GM19238 (cell line): ENCODE results near the gene UGCG.
"Not testable (repeated sequence)": the region's sequence is repeated elsewhere in the genome, so short reads cannot be mapped to it uniquely, and the experiment has no call there.

ENCODE experiments used
- DNase-seq: peaks from one replicate; pipeline ENCODE4 v3.0.0; 2011; ENCODE audit warnings: low spot score; ENCODE audit not compliant: insufficient read length

Gene UGCG

DNA sequence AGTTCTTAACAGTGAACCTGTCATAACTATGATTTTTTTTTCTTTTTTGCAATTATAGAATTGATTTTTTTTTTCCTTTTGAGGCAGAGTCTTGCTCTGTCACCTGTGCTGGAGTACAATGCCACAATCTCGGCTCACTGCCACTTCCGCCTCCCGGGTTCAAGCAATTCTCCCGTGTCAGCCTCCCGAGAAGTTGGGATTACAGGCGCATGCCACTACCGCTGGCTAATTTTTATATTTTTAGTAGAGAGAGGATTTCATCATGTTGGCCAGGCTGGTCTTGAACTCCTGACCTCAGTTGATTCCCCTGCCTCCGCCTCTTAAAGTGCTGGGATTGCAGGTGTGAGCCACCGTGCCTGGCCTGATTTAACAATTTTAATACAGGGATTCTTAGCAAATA is 21.4 kb downstream of the UGCG start:
- DNase-seq: no peak

DNA sequence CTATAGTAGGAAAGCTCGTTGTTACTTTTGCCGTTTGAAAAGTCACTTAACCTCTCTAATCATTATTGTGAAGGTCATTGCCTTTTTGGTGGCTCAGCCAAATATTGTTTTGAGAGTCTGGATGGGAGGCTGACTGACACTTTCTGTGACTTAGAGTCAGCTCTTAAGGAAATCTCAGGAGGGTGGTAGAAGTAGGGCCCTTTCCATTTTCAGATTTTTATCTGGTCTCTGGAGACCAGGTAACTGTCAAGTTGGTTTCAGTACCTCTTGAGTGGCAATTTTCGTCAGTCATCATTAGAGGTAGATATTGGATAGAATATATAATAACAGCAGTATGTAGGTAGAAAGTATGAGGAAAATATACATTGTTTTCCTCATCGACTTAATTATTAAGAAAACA is 23.3 kb downstream of the UGCG start:
- no peak for DNase-seq

DNA sequence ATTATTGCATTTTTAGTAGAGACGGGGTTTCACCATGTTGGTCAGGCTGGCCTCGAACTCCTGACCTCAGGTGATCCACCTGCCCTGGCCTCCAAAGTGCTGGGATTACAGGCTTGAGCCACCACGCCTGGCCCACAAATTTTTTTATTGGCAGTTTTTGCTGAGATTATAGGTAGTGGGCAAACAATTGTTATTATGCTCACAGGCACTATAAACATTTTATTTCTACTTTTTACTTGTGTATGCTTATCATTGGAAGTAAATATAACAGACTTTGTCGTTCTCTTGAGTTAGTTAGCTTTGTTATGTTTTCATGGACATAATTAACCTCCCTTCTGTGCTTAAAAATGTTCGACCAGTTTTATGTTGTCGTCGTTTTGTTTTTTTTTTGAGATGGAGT is 23.9 kb downstream of the UGCG start:
- no peak for DNase-seq

DNA sequence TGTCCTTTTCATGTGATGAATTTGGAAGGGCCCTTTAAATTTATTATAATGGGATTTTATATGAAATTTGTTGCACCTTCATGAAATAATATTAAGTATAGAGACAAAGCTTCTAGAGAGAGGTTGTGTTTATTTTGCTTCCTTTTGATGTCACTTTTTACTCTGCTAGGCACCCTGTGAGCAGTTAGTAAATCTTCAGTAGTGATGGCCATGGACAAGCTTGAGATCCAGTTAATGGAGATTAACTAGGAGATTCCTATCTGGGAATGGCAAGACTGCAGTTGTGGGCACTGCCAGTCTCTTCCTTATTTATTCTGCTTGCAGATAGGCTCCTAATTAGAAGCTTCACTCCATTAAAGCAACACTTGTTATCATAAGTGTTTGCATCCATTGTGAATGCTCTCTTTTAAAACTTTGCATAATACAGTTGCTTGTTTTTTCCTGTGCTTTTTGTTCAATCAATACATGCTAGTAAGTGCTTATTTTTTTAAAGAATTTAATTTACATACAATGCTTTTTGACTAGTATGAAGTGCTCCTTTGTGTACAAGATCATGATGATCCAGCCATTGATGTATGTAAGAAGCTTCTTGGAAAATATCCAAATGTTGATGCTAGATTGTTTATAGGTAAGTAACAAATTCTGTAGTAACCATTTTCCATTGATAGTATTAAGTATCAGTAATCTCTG is 25.9 kb downstream of the UGCG start:
- no peak for DNase-seq

DNA sequence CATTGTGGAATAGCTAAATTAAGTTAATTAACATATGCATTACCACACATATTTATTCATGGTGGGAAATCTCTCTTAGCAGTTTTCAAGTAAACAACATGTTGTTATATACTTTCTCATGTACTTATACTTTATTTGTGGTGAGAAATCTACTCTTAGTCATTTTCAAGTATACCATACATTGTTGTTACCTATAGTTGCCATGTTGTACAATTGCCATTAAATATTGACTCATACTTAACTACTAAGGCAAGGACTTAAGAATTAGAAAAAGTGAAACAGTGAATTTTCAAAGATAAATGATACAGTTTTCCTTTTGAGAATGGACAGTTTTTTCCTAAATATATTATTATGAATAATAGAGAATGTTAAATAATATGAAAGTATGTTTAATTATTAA is 27.7 kb downstream of the UGCG start:
- no peak for DNase-seq

DNA sequence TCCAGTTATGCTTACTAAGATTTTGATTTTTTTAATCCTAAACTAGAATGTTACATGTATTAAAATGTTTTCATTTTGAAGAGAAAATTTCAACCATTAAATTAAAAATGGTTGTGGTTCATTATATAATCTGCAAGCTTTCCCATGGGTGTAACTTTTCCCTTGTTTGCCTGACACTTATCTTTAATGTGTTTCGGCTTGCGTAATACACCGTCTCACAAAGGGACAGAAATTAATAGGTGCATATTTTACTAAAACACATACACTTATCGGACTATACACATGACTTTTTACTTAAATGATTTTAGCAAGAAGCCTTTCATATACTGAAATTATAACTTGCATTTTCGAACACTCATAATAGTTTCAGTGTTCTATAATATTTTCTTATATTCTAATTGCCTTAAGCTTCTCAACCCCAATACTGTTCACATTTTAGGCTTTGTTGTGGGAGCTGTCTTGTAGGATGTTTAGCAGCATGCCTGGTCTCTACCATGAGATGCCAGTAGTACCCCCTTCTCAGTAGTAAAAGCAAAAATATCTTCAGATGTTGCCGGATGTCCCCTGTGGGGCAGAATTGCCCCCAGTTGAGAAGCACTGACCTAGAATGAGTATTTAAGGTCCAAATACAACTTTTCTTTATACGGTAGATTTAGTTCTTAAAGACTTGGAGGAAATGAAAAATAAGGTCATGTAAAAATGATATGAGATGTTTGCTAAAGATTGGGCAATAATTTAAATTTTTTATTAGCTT is 28.6 kb downstream of the UGCG start:
- DNase-seq: no peak

DNA sequence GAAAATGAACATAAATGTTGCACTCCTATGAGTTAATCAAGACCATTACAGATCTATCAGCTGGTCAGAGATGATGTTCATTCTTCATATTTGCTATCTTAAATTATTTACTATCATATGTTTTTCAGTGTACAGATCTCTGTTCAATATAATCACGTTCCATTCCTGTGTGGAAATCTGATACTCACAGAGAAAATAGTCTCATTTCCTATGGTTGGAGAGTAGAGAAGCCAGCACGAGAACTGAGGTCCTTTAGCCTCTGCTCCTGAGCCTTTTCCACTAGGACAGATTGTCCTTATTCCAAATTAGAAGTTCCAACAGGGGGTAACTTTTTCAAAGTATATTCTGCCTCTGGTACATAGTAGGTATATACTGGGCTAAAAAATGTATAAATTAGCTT is 29.2 kb downstream of the UGCG start:
- no peak for DNase-seq

DNA sequence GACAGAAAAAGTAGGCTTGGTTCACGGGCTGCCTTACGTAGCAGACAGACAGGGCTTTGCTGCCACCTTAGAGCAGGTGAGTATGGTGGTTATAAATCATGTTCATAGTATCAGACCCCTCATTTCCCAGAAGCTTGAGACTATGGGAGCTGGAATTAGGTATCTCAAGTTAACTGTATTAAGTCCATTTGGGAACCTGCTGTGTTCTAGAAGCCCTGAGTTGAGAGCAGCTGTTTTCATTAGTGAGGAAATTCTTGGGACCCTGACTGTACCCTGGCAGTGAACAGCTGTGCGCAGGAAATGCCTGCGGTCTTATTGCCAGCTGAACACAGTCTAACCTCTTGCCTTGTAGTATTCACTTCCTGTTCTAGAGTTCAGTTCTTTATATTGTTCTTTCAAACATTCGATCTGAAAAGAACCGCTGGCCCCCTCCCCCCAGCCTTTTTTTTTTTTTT is 29.8 kb downstream of the UGCG start:
- DNase-seq: peak; percentile 57

DNA sequence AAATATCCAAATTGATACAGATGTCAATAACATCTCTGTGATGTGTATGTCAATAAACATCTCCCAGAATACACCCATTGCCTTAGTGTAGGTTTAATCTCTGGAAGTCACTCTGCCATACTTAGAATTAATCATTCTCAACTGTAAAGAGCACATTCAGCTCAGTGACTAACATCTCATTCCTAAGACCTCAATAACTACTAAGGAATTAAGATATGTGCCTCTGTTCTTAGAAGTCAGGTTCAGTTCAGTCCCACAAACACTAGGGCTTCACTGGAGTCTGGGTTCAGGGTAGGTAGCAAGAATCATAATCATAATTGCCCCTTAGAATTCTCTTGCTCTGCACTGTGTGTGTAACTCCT is 31.7 kb downstream of the UGCG start:
- DNase-seq: no peak

DNA sequence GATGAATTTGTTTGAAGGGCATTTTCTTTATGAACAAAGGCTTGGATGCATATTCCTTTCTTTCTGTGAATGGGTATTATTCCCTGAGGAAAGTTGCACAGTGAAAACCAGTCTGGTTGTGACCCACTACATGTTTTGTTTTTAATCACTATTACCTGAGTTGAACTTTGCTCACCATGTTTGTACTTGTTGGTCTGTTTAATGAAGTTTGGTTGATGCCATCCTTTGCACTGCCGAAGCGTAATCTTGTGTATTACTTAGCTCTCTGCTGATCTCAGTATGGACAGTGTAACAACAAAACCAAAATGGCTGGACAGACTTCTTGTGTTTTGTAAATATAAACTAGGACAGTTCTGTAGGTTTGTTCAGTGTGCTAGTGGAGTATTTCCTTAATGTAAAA is 38.1 kb downstream of the UGCG start:
- DNase-seq: no peak

DNA sequence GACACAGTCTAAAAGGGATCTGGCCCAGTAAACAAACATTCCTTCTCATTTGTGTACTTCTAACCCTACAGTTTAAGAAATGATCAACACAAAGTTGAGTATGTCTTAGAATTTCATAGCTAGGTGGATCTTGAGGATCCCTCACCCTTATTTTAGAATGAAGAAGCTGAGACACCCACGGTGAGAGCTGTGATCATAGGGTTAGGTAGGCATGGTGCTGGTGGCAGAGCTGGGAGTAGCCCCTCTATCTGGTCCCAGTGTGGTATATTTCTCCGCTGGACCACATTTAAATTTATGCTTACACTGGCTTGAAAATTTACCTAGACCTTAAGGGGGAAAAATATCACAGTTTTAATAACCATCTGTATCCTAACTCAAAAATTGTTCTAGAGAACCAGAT is 39.8 kb downstream of the UGCG start:
- no peak for DNase-seq

DNA sequence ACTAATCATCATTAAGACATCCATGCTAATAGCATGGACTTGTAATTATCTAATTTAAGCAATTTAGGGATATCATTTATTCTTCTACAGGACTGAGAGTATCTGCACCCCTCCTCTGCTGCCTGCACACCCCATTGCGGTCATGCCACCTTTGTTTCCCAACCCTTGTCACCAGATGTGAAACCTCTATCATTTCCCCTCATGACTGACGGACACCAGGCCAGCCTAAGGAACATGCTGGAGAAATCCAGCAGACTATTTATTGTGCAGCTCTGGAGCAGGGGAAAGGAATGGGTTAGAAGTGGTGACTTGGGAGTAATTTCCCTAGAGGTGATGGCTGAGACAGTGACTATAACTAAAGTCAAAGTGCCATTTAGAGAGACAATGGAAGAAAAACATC is 40.7 kb downstream of the UGCG start:
- no peak for DNase-seq

DNA sequence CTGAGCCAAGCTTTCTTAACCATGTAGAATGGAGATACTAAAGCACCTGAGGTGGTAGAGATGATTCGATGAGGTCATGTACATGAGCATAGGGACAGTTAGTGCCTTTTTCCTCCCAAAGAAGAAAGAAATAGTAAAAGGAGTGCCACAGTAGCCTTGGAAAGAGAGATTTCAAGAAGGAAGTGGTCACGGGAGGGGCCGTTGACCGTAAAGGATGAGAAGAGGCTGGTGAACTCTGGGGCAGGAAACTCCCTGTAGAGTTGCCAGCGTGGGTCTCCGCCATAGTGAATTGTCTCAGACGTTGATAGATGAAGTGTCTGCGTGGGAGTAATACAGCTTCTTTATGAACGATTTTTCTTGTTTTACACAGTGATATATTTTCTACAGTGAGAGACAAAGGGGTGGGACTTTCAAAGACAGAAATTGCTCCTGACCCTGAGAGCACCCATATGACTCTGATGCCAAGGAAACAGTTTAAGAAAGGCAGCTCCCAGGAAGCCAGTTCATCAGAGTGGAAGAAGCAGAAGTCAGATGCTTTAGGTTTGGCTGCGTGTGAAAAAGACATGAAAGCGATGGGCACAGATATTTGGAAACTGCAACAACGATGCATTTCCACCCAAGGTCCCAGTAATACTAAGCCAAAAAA is 41.3 kb downstream of the UGCG start:
- DNase-seq: no peak

DNA sequence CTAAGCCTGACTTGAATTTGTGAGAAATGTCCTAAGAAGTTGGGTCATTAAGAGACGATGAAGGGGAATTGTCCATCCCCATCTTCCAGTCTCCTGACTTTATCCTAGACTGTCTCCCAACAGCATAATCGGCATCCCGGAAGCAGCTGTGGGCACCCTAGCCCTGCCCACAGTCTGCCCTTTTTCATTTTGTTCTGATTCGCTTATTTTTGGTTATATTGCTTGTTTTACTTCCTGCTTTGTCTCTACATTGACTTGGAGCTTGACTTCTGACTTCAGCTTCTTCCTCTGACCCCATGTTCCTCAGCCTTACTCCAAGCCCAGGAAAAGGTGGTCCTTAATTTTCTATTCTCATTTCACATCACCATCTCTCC is 41.8 kb downstream of the UGCG start:
- DNase-seq: no peak

DNA sequence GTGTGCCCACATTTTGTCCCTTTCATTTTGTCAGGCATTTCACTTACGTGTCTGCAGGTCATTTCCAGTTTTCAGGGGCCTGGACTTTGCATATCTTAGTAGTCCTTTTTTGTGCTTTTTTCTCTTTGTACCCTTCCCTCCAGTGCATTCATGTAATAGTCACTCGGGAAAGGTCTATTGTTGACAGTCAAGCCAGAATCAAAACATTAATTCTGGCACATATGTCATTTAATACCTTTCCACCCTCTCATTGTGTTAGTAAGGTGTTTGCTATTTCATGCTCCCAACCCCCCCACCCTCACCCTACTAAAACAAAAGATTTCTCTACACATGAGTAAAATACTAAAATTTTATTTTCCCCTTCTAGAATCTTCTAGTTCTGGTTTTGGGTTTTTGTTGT is 42.7 kb downstream of the UGCG start:
- no peak for DNase-seq

DNA sequence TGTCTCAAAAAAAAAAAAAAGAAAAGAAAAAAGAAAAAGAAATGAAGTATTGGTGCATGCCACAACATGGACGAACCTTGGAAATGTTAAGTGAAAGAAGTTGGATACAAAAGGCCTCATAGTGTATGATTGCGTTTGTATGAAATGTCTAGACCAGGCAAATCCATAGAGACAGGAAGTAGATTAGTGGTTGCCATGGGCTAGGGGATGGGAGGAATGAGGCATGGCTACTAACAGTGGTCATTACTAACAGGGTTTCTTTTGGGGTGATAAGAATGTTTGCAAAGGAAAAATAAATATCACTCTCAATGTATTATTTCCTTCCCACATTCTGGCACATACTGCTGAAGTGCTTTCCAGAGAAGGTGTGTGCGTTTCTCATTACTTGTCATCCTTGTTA is 44.1 kb downstream of the UGCG start:
- DNase-seq: no peak

DNA sequence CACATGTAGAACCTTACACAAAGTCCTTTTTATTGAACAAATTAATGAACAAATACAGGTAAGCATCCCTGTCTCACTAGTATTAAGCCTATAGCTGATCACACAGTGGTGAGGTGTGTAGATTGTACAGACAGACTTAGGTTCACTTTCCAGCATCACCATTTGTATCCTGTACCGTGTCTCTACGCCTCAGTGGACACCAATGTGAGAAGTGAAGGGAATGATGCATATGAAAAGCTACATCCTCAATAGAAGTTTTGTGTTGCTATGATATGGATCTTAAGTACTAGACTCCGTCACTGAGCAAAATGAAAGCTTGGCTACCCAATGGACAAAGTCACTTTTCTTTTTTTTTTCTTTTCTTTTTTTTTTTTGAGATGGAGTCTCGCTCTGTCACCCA is 46.6 kb downstream of the UGCG start:
- DNase-seq: no peak

DNA sequence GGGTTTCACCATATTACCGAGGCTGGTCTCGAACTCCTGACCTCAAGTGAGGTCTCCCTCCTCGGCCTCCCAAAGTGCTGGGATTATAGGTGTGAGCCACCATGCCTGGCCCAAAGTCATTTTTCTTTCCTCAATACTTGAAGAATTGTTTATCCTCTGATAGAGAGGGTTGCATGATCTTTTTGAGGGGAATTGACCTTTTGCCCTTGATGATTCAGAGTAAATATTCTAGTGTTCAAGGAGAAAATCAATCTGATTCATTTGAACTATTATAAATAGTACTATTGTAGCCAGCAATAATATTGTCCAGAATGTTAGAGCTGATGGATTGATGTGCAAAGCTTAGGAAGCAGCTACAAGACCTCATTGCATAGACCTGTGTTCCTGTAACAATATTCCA is 47.1 kb downstream of the UGCG start:
- no peak for DNase-seq

DNA sequence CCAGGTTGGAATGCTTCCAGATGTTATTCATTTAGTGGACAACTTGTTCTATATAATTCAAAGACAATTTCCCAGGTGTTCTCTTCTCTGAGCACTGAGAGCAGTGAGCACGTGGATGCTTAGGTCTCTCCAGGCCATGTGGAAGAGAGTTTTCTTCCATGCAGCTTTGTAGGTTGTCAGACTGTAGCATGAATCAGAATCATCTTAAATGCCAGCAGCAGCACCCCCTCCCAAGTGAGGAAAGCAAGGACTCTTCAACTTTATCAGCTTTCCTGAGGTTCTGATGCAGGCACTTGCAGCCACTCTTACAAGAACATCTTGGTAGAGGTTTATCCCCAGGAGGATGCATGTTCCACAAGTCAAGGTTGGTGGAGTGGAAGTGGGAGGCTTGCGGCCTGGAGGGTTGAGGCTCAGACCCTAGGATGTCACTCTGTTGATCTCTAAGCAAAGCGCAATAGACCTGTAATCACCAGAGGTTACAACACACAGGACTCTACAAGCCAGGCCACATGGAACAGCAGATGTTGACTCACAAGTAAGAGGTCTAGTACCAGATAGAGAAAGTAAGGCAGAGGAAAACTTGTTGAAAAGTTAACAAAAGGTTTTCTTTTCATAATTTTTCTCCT is 47.7 kb downstream of the UGCG start:
- no peak for DNase-seq

DNA sequence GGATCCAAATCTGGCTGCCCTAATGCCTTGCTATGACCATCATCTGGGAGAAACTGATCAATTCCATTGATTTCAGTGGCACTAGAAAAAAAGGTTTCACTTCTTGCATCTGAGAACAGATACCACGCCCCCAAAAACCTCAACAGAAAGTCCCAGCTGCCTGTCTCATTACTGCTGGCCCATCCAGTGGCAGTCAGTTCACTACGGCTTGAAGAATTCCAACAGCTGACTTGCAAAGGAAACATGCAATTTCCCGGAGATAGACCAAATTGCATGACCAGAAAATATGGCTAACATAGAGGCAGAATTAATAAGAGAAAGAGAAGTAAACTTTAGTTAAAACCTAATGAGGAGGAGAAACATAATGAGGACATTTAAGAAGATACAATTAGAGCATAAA is 48.6 kb downstream of the UGCG start:
- DNase-seq: peak; percentile 45

DNA sequence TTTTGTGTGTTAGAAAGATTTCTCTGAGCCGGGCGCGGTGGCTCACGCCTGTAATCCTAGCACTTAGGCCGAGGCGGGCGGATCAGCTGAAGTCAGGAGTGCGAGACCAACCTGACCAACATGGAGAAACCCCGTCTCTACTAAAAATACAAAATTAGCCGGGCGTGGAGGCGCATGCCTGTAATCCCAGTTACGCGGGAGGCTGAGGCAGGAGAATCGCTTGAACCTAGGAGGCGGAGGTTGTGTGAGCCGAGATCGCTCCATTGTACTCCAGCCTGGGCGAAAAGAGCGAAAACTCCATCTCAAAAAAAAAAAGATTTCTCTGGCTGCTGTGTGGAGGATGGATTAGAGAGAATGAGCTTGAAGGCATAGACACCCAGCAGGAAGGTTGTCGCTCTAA is 51.5 kb downstream of the UGCG start:
- not testable (repeated sequence) for DNase-seq

DNA sequence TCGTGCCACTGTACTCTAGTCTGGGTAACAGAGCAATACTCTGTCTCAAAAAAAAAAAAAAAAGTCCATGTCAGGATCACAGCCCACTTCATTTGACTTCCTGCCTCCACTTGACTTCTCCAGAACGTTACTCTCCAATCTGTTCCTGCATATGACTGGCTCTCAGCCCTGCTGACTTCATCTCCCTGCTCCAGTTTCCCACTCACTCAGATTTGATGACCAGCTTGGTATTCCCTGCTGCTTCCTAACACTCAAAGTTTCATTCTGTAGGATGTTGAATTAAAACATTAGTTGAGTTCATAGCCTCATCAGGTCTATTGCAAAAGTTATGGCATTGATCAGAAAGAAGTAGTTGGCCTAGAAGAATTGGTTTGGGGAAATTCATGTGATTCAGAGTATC is 52.3 kb downstream of the UGCG start:
- DNase-seq: no peak
